Measurements from ENCODE around the gene KIZ. TPM values are rescaled to one million over a fixed set of nuclear protein-coding genes. Genes with fewer than 3 reads are reported as not detected.

Gene KIZ
- total and polyA plus RNA-seq, 7 donors, result 5.1 to 291 (median 171) TPM

DNA sequence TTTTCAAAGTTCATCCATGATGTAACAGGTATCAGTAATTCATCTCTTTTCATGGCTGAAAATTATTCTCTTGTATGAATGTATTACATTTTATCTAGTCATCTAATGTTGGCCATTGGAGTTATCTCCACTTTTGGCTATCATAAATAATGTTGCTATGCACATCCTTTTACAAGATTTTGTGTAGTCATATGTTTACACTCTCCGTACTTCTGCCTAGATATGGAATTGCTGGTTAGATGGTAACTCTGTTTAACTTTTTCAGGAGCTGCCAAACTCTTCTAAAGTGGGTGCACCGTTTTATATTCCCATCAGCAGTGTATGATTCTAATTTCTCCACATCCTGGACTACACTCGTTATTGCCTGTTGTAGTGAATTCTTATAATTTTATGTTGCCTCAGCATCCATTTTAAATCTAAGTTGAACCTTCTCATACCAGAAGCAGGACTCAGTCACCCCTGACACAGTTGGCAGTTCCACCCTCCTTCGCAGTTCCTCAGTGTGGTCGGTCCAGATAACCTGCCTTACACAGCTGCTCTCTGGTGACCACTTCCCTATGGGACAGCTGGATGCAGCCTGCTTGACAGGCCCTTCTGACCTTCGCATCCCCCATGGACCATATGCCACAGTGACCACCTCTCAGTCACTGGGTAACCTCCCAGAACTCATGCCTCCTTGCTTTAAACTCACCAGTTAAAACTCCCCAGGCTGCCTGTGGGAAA, 33.9 kb downstream of the KIZ start:
- Histone ChIP-seq H3K36me3 (peaks cover 0 to 28% (median 12%) of the 10 kb centered on the region in 4 donors), H3K27ac (peak overlapping the region in 3 of 4 donors; percentile 78 to 86 (median 83)), H3K4me3 (no peak overlapping the region), H3K27me3 (no peaks in the 10 kb centered on the region), H3K4me1 (peaks cover 0 to 61% (median 32%) of the 10 kb centered on the region in 4 donors), H3K9me3 (no peaks in the 10 kb centered on the region)
- no peak for TF ChIP-seq POLR2A (IDR thresholded peaks at IDR 0.05)
- TF ChIP-seq, protein P1, sequence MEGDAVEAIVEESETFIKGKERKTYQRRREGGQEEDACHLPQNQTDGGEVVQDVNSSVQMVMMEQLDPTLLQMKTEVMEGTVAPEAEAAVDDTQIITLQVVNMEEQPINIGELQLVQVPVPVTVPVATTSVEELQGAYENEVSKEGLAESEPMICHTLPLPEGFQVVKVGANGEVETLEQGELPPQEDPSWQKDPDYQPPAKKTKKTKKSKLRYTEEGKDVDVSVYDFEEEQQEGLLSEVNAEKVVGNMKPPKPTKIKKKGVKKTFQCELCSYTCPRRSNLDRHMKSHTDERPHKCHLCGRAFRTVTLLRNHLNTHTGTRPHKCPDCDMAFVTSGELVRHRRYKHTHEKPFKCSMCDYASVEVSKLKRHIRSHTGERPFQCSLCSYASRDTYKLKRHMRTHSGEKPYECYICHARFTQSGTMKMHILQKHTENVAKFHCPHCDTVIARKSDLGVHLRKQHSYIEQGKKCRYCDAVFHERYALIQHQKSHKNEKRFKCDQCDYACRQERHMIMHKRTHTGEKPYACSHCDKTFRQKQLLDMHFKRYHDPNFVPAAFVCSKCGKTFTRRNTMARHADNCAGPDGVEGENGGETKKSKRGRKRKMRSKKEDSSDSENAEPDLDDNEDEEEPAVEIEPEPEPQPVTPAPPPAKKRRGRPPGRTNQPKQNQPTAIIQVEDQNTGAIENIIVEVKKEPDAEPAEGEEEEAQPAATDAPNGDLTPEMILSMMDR (IDR thresholded peaks at IDR 0.05), result no peak
- peak; percentile 67 to 85 (median 72) for TF ChIP-seq EP300 (IDR thresholded peaks at IDR 0.05)
- peak; percentile 64 to 75 (median 70) for TF ChIP-seq POLR2AphosphoS5 (IDR thresholded peaks at IDR 0.05)
- 73 to 82% methylated on average over 6 of the region's 6 CpGs for WGBS, 2 donors
- intact Hi-C loops (cut with DNase I), result no loop called here
- DNase-seq, result peak; percentile 82

GRCh38 chr20:21161926-21162325, 36.0 kb downstream of the KIZ start:
- intact Hi-C loops (cut with DNase I), result no loop called here
- DNase-seq, result no peak
- peaks cover 0 to 31% (median 12%) of the 10 kb centered on the region in 4 donors for H3K36me3 ChIP-seq
- H3K4me1 ChIP-seq, result peaks cover 0 to 46% (median 30%) of the 10 kb centered on the region in 4 donors
- no peak overlapping the region for H3K4me3 ChIP-seq
- WGBS, 2 donors, result 94 to 96% methylated on average over 5 of the region's 5 CpGs
- H3K27ac ChIP-seq, result peak overlapping the region in 3 of 4 donors; percentile 78 to 86 (median 83)
- H3K27me3 ChIP-seq, result no peaks in the 10 kb centered on the region
- TF ChIP-seq, protein P1 (IDR thresholded peaks at IDR 0.05), result no peak
- no peak for TF ChIP-seq POLR2AphosphoS5 (IDR thresholded peaks at IDR 0.05)
- TF ChIP-seq POLR2A (IDR thresholded peaks at IDR 0.05), result no peak
- TF ChIP-seq EP300 (IDR thresholded peaks at IDR 0.05), result no peak
- H3K9me3 ChIP-seq, result no peaks in the 10 kb centered on the region

GRCh38 chr20:21162631-21163030, 36.7 kb downstream of the KIZ start:
- Histone ChIP-seq H3K36me3 (peaks cover 3 to 31% (median 12%) of the 10 kb centered on the region in 4 donors), H3K9me3 (no peaks in the 10 kb centered on the region), H3K27me3 (no peaks in the 10 kb centered on the region), H3K4me1 (peaks cover 0 to 39% (median 24%) of the 10 kb centered on the region in 4 donors), H3K4me3 (no peak overlapping the region), H3K27ac (peak overlapping the region in 3 of 4 donors; percentile 78 to 86 (median 83))
- intact Hi-C loops (cut with DNase I), result no loop called here
- WGBS, 2 donors, result 90% methylated on average over 3 of the region's 3 CpGs
- TF ChIP-seq, protein P1 (IDR thresholded peaks at IDR 0.05), result no peak
- no peak for DNase-seq

GRCh38 chr20:21166801-21167200, 40.9 kb downstream of the KIZ start:
- Histone ChIP-seq H3K4me3 (no peak overlapping the region), H3K27me3 (no peaks in the 10 kb centered on the region), H3K36me3 (peaks cover 3 to 28% (median 11%) of the 10 kb centered on the region in 4 donors), H3K27ac (no peak overlapping the region), H3K9me3 (no peaks in the 10 kb centered on the region), H3K4me1 (no peaks in the 10 kb centered on the region)
- intact Hi-C loops (cut with DNase I), result no loop called here
- 75 to 94% methylated on average over 2 of the region's 2 CpGs for WGBS, 2 donors
- DNase-seq, result no peak
- TF ChIP-seq POLR2A (IDR thresholded peaks at IDR 0.05) (no peak), POLR2AphosphoS5 (IDR thresholded peaks at IDR 0.05) (no peak), EP300 (IDR thresholded peaks at IDR 0.05) (no peak)
- TF ChIP-seq, protein P1 (IDR thresholded peaks at IDR 0.05), result no peak

Measured in sigmoid colon (tissue), 7 donors.